ENCODE measurements around the gene DAAM2. TPM values are rescaled to one million over a fixed set of nuclear protein-coding genes. Genes with fewer than 3 reads are reported as not detected.

Gene DAAM2
- total RNA-seq, 1 experiment from 2014 or later, result 4.8 TPM

DNA sequence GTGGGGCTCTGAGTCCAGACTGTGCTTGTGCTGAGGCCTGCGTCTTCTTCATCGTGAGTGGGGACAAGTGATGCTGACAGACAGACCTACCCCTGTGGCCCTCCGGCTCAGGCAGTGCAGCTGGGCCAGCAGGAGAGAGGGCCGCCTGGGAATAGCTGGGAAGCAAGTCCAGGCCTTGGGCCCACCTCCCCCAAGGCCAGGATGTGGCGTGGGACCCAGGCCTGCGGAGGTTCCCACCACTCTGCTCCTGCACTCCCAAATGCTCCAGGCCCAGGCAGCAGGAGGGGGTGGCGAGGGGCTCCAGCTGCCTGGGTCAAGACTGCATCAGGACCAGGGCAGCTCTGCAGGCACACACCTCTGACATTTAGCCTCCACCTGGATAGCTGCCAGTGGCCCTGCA is 38.3 kb downstream of the DAAM2 start:
- intact Hi-C loops (cut with micrococcal nuclease; ENCODE audit: unreplicated experiment), result no loop called here
- Histone ChIP-seq H3K4me1 (ENCODE audit: insufficient read depth, low read length, poor library complexity, severe bottlenecking) (no peaks in the 10 kb centered on the region), H3K27me3 (replicated peaks; ENCODE audit: insufficient read depth, low read depth, low read length, poor library complexity) (no peaks in the 10 kb centered on the region), H3K4me3 (ENCODE audit: low read depth, low read length, poor library complexity, severe bottlenecking) (no peak overlapping the region), H3K27ac (ENCODE audit: low read depth, low read length, poor library complexity, severe bottlenecking) (no peak overlapping the region), H3K36me3 (ENCODE audit: insufficient read depth, low read length, poor library complexity, severe bottlenecking) (no peaks in the 10 kb centered on the region), H3K9me3 (ENCODE audit: low read depth, low read length, poor library complexity, severe bottlenecking) (no peaks in the 10 kb centered on the region)
- POLR2A ChIA-PET (ENCODE audit: low non-redundant PET), result no interaction called here
- CTCF ChIA-PET, result no interaction called here
- TF ChIP-seq, protein P1, sequence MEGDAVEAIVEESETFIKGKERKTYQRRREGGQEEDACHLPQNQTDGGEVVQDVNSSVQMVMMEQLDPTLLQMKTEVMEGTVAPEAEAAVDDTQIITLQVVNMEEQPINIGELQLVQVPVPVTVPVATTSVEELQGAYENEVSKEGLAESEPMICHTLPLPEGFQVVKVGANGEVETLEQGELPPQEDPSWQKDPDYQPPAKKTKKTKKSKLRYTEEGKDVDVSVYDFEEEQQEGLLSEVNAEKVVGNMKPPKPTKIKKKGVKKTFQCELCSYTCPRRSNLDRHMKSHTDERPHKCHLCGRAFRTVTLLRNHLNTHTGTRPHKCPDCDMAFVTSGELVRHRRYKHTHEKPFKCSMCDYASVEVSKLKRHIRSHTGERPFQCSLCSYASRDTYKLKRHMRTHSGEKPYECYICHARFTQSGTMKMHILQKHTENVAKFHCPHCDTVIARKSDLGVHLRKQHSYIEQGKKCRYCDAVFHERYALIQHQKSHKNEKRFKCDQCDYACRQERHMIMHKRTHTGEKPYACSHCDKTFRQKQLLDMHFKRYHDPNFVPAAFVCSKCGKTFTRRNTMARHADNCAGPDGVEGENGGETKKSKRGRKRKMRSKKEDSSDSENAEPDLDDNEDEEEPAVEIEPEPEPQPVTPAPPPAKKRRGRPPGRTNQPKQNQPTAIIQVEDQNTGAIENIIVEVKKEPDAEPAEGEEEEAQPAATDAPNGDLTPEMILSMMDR (conservative IDR thresholded peaks at IDR 0.05; ENCODE audit: low read depth, low read length), result no peak
- no peak for TF ChIP-seq EZH2 (IDR thresholded peaks at IDR 0.05; ENCODE audit: borderline replicate concordance, low read depth, low read length, poor library complexity, severe bottlenecking)
- BruUV-seq (replicated peaks), result no TSS peak
- no peak for DNase-seq (ENCODE audit: low spot score)

DNA sequence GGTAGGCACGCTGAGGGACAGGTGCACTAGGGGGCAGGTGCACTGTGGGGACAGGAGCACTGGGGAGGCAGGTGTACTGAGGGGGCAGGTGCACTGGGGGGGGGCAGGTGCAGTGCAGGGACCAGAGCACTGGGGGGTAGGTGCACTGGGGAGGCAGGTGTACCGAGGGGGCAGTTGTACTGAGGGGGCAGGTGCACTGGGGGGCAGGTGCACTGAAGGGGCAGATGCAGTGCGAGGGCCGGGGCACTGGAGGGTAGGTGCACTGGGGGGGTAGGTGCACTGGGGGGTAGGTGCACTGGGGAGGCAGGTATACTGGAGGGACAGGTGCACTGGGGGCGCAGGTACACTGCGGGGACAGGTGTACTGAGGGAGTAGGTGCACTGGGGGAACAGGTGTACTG is 39.5 kb downstream of the DAAM2 start:
- no peaks in the 10 kb centered on the region for H3K9me3 ChIP-seq (ENCODE audit: low read depth, low read length, poor library complexity, severe bottlenecking)
- TF ChIP-seq EZH2 (IDR thresholded peaks at IDR 0.05; ENCODE audit: borderline replicate concordance, low read depth, low read length, poor library complexity, severe bottlenecking), result no peak
- TF ChIP-seq, protein P1 (conservative IDR thresholded peaks at IDR 0.05; ENCODE audit: low read depth, low read length), result no peak
- intact Hi-C loops (cut with micrococcal nuclease; ENCODE audit: unreplicated experiment), result no loop called here
- ChIA-PET CTCF (no interaction called here), POLR2A (ENCODE audit: low non-redundant PET) (no interaction called here)
- DNase-seq (ENCODE audit: low spot score), result no peak
- BruUV-seq (replicated peaks), result no TSS peak
- no peaks in the 10 kb centered on the region for H3K4me1 ChIP-seq (ENCODE audit: insufficient read depth, low read length, poor library complexity, severe bottlenecking)
- no peaks in the 10 kb centered on the region for H3K36me3 ChIP-seq (ENCODE audit: insufficient read depth, low read length, poor library complexity, severe bottlenecking)
- no peak overlapping the region for H3K27ac ChIP-seq (ENCODE audit: low read depth, low read length, poor library complexity, severe bottlenecking)
- H3K4me3 ChIP-seq (ENCODE audit: low read depth, low read length, poor library complexity, severe bottlenecking), result no peak overlapping the region
- no peaks in the 10 kb centered on the region for H3K27me3 ChIP-seq (replicated peaks; ENCODE audit: insufficient read depth, low read depth, low read length, poor library complexity)

DNA sequence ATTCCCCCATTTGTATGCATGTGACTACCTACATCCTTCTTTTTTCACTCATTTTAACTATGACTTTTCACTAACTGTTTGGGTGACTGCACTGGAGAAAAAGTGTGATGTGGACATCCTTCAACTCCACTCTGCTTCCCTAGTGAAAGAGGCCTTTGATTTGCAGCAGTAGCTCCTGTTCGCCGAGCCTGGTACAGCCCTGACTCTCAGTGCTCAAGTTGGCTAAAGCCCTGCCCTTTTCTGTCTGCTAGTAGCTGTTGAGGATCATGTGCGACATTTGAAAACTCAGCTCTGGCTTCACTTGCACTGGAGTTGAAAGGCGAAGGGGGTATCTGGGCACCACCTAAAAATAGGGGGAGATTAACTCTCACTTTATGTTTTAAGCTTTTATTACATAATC is 42.1 kb downstream of the DAAM2 start:
- TF ChIP-seq EZH2 (IDR thresholded peaks at IDR 0.05; ENCODE audit: borderline replicate concordance, low read depth, low read length, poor library complexity, severe bottlenecking), result no peak
- TF ChIP-seq, protein P1 (conservative IDR thresholded peaks at IDR 0.05; ENCODE audit: low read depth, low read length), result no peak
- Histone ChIP-seq H3K4me1 (ENCODE audit: insufficient read depth, low read length, poor library complexity, severe bottlenecking) (no peaks in the 10 kb centered on the region), H3K36me3 (ENCODE audit: insufficient read depth, low read length, poor library complexity, severe bottlenecking) (no peaks in the 10 kb centered on the region), H3K4me3 (ENCODE audit: low read depth, low read length, poor library complexity, severe bottlenecking) (no peak overlapping the region), H3K27me3 (replicated peaks; ENCODE audit: insufficient read depth, low read depth, low read length, poor library complexity) (no peaks in the 10 kb centered on the region), H3K27ac (ENCODE audit: low read depth, low read length, poor library complexity, severe bottlenecking) (no peak overlapping the region), H3K9me3 (ENCODE audit: low read depth, low read length, poor library complexity, severe bottlenecking) (no peaks in the 10 kb centered on the region)
- CTCF ChIA-PET, result no interaction called here
- no peak for DNase-seq (ENCODE audit: low spot score)
- POLR2A ChIA-PET (ENCODE audit: low non-redundant PET), result no interaction called here
- intact Hi-C loops (cut with micrococcal nuclease; ENCODE audit: unreplicated experiment), result no loop called here
- BruUV-seq (replicated peaks), result no TSS peak

Data from A673 (cell line).